Frontal cortex (tissue), 4 donors: ENCODE measurements around the gene ZP4. TPM values are rescaled to one million over a fixed set of nuclear protein-coding genes. Genes with fewer than 3 reads are reported as not detected.

Source experiments
- DNase-seq, 2 donors: peaks; one replicate each; pipeline ENCODE4 v3.0.0; 2012; ENCODE audit warnings: low spot score in 2 of 2
- FAIRE-seq: peaks from 2 replicates; lab custom pipeline; 2012; peaks lifted over from hg19 to GRCh38; lab: Jason Lieb, UNC
- total RNA-seq: library from RNA; depleted of rRNA; stranded (reverse); fragments of >200 nt; gene quantifications from one replicate; pipeline ENCODE4 v1.2.3, GENCODE V29; 2014
- donor health status: control.
- donor health status: control.
- donor health status: control.

Gene ZP4
- total RNA-seq, 1 donor from 2014 or later = not detected

GRCh38 chr1:237832858-237833257 is 57.9 kb downstream of the ZP4 start:
- DNase-seq (no peak), FAIRE-seq (no peak)
